ENCODE results near the gene MYBPH. TPM values are rescaled to one million over a fixed set of nuclear protein-coding genes. Genes with fewer than 3 reads are reported as not detected.

MYBPH gene
- total RNA-seq, 1 donor from 2014 or later: not detected

DNA sequence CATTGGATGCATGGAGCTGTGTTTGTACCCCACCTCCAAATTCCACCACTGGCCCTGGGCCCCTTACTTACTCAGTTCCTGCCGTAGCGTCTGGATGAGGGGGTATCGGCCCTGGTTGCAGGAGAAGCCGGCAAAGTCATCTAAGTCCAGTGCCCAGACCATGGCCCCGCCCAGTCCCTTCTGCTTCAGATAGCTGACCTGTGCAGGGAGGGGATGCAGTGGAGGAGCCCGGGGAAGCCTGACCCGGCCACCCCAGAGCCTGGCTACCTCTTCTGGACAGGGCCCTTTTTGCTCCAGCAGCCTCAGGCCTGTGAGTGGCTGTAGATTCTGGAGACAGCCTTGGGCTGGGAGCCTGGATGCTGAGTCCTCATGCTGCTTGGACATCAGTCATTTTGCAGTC, 42.0 kb upstream of the MYBPH start:
- no peaks in the 10 kb centered on the region for H3K36me3 Mint-ChIP-seq (ENCODE audit: insufficient read depth)
- no peak overlapping the region for H3K27ac Mint-ChIP-seq
- no peaks in the 10 kb centered on the region for H3K4me1 Mint-ChIP-seq (ENCODE audit: low read depth)
- TF ChIP-seq, protein P1, sequence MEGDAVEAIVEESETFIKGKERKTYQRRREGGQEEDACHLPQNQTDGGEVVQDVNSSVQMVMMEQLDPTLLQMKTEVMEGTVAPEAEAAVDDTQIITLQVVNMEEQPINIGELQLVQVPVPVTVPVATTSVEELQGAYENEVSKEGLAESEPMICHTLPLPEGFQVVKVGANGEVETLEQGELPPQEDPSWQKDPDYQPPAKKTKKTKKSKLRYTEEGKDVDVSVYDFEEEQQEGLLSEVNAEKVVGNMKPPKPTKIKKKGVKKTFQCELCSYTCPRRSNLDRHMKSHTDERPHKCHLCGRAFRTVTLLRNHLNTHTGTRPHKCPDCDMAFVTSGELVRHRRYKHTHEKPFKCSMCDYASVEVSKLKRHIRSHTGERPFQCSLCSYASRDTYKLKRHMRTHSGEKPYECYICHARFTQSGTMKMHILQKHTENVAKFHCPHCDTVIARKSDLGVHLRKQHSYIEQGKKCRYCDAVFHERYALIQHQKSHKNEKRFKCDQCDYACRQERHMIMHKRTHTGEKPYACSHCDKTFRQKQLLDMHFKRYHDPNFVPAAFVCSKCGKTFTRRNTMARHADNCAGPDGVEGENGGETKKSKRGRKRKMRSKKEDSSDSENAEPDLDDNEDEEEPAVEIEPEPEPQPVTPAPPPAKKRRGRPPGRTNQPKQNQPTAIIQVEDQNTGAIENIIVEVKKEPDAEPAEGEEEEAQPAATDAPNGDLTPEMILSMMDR (IDR thresholded peaks at IDR 0.05; ENCODE audit: unreplicated experiment): no peak
- H3K27me3 Mint-ChIP-seq: peaks cover 65% of the 10 kb centered on the region
- H3K9me3 Mint-ChIP-seq (ENCODE audit: low read depth): no peaks in the 10 kb centered on the region
- H3K4me3 Mint-ChIP-seq (ENCODE audit: low read depth): no peak overlapping the region
- DNase-seq (ENCODE audit: low spot score, unreplicated experiment): no peak

DNA sequence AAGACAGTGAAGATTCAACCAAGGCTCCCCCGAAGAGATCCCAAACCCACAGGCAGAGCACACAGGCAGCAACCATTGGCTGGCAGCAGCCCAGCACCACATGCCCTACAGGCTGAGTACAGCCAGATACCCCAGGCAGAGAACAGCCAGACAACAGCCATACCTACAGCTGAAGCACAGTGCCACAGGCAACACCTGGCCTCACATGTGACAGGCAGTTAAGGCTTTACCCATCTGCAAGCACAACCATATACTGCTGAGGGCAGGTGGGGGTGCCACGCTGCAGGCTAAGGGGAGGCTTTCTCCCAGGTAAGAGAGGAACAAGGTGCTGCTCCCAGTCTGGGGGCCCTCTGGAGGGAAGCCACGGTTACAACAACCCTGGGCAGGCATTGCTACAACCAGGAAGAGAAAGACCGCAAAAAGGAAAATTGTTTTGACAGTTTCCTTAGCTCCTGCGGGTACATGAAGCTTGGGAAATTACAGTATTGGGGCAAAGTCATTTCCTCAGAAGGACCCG, 41.6 kb upstream of the MYBPH start:
- Mint-ChIP-seq H3K4me1 (ENCODE audit: low read depth) (no peaks in the 10 kb centered on the region), H3K27ac (no peak overlapping the region), H3K36me3 (ENCODE audit: insufficient read depth) (no peaks in the 10 kb centered on the region), H3K9me3 (ENCODE audit: low read depth) (no peaks in the 10 kb centered on the region), H3K4me3 (ENCODE audit: low read depth) (no peak overlapping the region), H3K27me3 (peaks cover 65% of the 10 kb centered on the region)
- TF ChIP-seq, protein P1 (IDR thresholded peaks at IDR 0.05; ENCODE audit: unreplicated experiment): peak; percentile 42
- DNase-seq (ENCODE audit: low spot score, unreplicated experiment): no peak

DNA sequence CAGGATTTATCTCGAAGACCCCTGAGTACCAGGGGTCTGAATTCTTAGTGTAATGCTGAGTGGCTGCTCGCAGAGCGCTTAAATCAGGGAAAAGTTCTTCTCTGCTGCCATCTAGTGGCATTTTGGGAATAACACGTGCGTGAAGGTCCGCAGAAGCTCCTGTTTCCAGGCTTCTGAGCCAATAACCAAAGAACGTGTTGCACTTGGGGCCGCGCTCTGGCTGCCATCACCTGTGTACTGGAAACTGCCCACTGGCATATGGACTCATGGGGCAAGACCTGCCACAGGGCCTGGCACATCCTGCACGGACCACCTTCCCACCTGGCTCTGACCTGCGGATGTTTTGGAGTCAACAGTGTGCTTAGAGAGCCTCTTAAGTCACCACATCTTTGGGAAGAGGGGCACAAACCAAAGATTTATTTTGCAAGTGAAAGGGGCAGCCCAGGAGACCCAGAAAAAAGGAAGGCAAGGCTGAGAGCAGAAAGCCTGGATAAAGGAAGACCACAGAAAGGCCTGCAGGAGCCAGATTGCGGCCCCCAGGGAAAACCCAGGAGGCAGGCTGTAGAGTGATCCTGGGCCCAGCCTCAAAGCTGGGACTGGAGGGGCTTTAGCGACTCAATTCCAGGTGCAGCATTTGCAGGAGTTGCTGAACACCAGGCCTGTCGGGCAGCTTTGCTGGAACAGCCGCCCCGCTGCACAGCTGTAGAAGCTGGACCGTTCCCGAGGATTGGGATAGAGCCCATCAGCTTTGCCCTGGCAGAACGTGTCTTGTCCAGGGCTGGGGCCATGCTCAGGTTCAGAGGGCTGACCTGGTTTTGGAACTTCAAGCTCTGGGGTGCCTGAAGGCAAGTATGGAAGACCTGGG, 40.9 kb upstream of the MYBPH start:
- H3K9me3 Mint-ChIP-seq (ENCODE audit: low read depth): no peaks in the 10 kb centered on the region
- H3K36me3 Mint-ChIP-seq (ENCODE audit: insufficient read depth): no peaks in the 10 kb centered on the region
- peaks cover 69% of the 10 kb centered on the region for H3K27me3 Mint-ChIP-seq
- H3K4me3 Mint-ChIP-seq (ENCODE audit: low read depth): no peak overlapping the region
- TF ChIP-seq, protein P1 (IDR thresholded peaks at IDR 0.05; ENCODE audit: unreplicated experiment): peak; percentile 80
- DNase-seq (ENCODE audit: low spot score, unreplicated experiment): peak; percentile 56
- H3K4me1 Mint-ChIP-seq (ENCODE audit: low read depth): no peaks in the 10 kb centered on the region
- H3K27ac Mint-ChIP-seq: no peak overlapping the region

DNA sequence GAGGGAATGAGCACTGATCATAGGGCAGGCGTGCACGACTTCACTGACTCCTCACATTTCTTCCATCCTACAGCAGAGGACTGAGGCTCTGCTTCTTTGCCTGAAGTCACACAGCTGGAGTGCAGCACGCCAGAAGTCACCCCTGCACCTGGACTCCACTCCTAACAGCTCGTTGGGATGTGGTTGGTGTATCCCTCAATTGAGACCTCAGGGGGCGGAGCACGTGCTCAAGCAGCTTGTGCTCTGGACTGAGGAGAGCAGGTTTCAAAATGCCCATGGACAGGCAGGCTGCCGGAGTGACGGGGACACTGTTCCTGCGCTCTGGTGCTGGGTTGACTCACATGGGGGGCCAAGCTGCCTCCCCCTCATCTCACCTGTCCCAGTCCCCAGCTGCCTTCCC, 39.9 kb upstream of the MYBPH start:
- no peak for DNase-seq (ENCODE audit: low spot score, unreplicated experiment)
- no peaks in the 10 kb centered on the region for H3K4me1 Mint-ChIP-seq (ENCODE audit: low read depth)
- TF ChIP-seq, protein P1 (IDR thresholded peaks at IDR 0.05; ENCODE audit: unreplicated experiment): no peak
- H3K27me3 Mint-ChIP-seq: peaks cover 73% of the 10 kb centered on the region
- no peaks in the 10 kb centered on the region for H3K36me3 Mint-ChIP-seq (ENCODE audit: insufficient read depth)
- no peak overlapping the region for H3K27ac Mint-ChIP-seq
- no peak overlapping the region for H3K4me3 Mint-ChIP-seq (ENCODE audit: low read depth)
- no peaks in the 10 kb centered on the region for H3K9me3 Mint-ChIP-seq (ENCODE audit: low read depth)

DNA sequence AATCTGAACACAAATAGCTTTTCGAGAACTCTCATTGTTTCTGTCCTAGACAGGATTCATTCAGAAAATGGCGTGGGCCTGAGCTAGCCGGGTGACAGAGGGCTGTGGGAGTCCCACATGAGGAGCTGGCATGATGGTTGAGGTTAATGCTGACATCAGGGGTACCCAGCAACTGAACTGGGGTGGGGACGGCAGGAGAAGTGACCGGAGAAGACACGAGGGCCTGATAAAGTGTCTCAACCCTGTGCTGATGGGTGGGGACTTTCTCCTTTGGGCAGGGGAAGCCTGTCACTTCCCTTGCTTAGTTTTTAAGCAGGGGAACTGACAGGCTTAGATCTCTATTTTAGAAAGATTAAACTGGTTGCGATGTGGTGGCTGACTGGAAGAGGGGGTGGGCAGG, 39.2 kb upstream of the MYBPH start:
- Mint-ChIP-seq H3K9me3 (ENCODE audit: low read depth) (no peaks in the 10 kb centered on the region), H3K27ac (no peak overlapping the region), H3K36me3 (ENCODE audit: insufficient read depth) (no peaks in the 10 kb centered on the region), H3K27me3 (peaks cover 72% of the 10 kb centered on the region), H3K4me1 (ENCODE audit: low read depth) (no peaks in the 10 kb centered on the region), H3K4me3 (ENCODE audit: low read depth) (no peak overlapping the region)
- DNase-seq (ENCODE audit: low spot score, unreplicated experiment): no peak
- TF ChIP-seq, protein P1 (IDR thresholded peaks at IDR 0.05; ENCODE audit: unreplicated experiment): no peak
